NCI-H82 treated with DMSO at 0.1 percent for 48 hours (cell line): Measurements from ENCODE around the gene NCOA6.
"Not testable (repeated sequence)": the region's sequence is repeated elsewhere in the genome, so short reads cannot be mapped to it uniquely, and the experiment has no call there.

Experiments used
- DNase-seq: peaks from one replicate; lab custom pipeline; 2025; ENCODE audit not compliant: unreplicated experiment; lab: John Stamatoyannopoulos, UW

Gene NCOA6

DNA sequence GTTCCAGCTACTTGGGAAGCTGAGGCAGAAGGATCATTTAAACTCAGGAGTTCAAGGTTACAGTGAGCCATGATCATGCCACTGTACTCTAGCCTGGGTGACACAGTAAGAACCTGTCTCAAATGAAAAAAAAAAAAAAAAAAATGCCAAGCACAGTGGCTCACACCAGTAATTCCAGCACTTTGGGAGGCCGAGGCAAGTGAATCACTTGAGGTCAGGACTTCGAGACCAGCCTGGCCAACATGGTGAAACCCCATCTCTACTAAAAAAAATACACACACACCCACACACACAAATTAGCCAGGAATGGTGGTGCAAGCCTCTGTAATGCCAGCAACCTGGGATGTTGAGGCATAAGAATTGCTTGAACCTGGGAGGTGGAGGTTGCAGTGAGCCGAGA lies 102.9 kb downstream of the NCOA6 start:
- DNase-seq = not testable (repeated sequence)

DNA sequence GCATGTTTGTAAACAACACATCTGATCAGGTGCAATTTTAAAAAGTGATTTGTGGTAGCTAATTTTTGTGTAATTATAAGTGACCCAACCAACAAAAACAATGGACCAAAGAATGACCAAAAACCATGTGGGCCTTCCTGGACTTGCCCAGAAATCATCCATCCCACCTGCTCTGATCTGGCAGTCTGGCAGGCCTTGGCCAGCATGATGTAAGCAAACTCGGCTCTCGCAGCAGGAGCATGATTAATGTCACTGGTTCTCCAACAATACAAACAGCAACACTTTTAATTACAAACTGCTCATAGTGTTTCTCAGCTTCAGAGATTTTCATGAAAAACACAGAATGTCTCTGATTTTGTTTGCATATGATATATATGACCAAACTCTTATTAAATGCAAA lies 105.2 kb downstream of the NCOA6 start:
- no peak for DNase-seq

DNA sequence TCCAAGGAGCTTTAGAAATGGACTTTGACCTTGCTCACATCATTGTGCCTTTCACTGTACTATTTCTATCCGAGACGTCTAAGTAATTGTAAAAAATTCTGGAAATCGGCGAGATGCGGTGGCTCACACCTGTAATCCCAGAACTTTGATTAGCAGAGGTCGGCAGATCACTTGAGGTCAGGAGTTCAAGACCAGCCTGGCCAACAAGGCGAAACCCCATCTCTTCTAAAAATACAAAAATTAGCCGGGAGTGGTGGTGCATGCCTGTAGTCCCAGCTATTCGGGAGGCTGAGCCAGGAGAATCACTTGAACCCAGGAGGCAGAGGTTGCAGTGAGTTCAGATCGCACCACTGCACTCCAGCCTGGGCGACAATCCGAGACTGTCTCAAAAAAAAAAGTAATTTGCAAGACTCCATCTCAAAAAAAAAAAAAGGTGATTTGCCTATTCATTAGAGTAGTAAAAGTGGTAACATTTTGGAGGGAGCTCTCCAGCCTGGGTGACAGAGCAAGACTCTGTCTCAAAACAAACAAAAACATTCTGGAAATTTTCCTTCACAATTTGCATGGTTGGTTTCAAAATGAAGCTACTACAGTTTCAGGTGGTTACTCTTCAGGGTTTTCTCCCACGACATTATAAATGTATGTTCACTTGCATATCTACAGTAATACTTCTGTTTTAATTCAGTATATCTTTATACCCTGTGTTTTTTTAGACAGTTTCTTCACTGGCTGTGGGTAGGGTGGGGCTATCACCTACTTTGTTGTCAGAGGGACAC lies 106.0 kb downstream of the NCOA6 start:
- not testable (repeated sequence) for DNase-seq

DNA sequence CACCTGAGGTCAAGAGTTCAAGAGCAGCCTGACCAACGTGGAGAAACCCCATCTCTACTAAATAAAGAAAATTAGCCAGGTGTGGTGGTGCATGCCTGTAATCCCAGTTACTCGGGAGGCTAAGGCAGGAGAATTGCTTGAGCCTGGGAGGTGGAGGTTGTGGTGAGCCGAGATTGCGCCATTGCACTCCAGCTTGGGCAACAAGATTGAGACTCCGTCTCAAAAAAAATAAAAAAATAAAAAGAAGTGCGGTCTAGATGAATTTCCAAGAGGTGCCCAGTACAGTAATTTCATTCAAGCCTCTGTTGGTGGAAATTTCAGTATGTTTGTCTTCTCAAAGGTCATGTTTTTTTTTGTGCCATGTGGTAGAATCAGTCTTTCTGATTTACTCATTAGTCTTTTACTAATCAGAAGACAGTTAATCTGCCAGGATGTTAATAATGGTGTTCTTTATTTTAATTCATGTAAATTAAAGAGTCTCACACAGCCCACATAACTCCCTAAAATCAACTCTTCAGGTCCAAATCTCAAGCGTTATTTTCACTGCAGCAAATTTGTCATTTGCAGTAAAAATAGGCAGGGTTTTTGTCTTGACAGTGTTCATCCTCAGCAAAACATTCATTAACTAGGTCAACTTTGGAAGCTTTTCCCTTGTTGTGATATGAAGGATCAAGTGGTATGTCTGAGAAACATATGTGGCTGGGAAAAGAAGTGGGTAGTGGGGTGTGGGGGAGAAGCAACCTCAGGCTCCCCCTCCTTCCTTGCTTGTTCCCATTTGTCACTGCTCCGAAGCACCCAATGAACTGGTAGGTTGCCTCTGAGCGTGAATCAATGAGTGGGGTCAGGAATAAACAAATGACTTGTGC lies 108.0 kb downstream of the NCOA6 start:
- DNase-seq = no peak

DNA sequence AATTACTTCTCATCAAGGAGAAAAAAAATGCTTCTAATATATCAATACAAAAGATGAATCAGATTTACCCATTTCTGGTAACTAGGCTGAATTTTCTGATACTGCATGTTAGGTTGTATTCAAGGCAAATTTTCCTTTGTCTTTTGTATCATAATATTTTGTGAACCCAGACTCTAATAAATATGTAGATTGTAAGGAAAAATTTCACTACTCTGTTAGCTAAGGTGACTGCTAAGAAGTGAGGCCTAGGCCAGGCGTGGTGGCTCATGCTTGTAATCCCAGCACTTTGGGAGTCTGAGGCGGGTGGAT lies 108.6 kb downstream of the NCOA6 start:
- DNase-seq = no peak

DNA sequence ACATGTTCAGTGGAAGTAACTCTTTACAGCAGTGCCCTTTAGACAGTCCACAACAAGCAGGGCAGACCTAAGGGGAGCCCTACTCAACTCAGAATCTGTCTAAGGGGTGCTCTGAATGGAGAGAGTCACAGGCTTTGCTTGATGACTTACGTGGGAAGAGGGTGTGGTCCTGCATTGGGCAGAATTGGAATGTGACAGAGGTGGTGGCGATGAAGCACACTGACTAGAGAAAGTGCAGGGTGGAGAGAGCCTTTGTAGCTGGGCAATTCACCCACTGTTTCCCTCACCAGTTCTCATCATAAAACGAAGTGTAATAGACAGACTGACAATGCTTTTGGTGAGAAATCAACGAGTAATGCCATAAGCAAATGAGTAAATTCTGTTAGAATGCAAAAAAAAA lies 110.1 kb downstream of the NCOA6 start:
- no peak for DNase-seq

DNA sequence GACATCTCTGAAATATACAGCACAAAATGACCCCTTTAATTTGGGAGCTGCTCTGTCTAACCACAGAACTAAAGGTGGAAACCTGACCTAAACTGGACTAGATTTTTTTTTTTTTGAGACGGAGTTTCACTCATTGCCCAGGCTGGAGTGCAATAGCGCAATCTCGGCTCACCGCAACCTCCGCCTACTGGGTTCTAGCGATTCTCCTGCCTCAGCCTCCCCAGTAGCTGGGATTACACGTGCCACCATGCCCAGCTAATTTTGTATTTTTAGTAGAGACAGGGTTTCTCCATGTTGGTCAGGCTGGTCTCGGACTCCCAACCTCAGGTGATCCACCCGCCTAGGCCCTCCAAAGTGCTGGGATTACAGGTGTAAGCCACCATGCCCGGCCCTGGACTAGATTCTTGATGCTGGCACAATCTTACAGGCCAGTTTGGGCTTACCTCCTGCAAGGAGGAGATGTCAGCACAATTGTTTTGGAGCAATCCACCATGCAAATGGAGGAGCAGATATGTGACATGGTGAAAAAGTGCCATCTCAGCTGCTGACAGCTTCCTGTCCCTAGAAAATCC lies 111.4 kb downstream of the NCOA6 start:
- DNase-seq = not testable (repeated sequence)

DNA sequence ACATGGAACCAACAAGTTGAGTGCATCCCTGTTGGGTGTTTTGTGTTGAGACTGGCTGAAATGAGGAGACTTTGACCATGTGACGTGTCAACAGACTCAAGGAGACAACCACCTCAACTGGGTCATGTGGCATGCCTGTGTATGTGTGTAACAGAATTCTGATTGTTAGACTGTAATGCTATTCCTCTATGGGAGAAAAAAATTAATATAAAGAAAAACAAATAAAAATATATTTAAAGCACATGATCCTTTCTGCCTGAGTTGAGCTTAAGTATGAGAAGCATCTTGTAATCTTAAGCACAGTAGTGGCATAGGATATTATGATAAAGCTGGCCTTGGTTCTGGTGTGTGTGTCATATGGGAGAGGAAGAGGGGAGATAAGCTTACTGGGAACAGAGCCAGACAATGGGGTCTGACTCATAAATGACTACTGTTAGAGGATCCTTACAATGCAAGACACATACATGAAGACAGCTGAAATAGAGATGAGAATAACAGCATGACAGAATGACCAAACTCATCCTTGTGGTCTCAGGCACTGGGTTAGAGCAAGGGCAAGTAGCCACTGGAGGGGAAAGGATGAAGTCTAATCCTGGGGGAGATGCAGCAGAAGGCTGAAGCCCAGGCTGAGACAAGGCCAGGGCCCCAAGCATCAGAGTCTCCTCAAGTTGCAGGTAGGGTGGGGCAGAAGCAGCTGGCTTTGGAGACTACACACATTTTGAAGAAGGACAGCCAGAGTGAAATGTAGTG lies 112.1 kb downstream of the NCOA6 start:
- DNase-seq = peak; percentile 73

DNA sequence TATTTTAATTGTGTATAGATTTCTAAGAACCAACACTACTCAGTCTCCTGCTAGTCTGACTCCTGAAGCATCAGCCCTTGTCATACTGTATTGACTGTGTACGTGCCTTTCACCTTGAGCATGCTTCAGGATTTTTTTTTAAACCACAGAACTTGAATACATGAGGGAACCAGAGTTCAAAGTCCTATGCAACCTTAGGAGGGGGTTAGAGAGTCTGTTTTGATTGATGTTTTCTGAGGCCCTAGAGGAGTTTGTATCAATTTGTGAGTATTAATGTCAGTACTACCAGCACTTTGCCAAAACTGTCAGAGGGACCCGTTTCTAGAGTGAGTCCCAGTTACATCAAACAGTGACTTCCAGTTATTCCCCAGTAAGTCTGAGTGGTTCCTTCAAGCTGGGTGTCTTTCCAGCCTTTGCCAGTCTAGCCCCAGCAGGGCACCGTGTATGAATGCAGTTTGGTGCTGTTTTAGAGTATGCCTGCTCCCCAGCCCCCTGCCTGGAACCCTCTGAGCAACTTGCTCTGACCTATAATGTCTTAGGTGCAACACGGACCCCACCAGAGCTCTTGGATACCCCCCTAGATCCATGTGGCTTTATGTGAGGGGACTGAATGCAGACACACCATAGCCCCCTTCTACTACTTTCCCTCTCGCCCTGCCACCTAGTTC lies 112.8 kb downstream of the NCOA6 start:
- DNase-seq = no peak

DNA sequence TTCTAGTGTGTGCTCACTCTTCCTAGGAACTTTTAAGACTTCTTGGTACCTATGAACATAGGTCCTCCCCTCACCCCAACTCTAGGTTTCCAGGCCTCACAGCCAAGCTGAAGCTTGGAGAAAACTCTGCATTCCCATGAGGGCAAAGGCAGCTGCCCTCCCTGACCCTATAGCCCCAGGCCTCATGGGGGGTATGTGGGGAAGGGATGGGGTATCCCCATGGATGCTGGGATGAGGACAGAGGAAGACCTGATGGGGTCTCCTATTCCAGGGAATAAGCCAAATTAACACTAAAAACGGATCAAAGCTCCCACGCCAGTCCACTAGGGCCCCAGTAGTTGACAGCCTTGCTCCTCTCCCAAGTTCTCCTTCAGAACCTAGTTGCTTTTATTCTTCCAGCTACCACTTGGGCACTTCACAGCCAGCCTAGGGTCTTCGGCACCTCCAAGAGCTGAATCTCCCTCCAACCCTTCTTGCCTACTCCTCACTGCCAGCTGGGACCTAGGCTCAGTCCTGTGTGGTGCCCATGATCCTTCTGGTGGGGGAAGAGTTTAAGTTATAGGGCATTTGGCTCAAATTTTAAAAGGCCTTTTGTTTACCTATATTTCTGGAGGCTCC lies 113.5 kb downstream of the NCOA6 start:
- DNase-seq = no peak

DNA sequence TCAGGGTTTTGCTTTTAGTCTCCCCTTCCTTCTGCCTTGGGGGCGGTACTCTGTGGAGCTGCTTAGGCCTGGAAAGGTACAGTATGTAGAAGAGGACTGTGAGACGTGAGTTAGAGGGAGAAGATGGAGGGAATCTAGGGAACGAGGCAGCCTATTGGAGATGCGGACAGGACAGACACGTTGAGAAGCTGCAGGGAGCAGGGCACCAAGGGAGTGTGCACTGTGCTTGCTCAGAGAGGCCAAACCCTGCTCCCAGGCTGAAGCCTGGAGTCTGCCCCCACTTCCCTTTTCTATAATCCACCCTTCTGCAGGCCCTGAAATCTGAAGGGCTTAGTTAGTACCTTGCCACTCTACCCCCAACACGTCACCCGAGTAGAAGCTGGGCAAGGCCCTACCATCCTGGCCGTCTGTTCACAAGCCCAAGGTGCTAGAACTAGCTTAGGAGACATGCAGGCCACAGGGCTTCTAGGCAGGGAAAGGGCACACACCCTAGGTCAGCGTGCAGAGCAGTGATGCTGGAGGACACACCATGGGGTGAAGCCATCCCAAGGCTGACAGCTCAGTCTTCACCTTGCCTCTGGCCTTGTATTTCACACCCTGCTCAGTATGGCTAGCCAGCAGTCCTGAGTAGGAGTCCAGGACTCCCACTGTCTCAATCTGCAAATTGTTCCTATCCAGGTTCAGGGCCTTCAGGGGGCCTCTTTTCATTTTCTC lies 114.4 kb downstream of the NCOA6 start:
- no peak for DNase-seq

DNA sequence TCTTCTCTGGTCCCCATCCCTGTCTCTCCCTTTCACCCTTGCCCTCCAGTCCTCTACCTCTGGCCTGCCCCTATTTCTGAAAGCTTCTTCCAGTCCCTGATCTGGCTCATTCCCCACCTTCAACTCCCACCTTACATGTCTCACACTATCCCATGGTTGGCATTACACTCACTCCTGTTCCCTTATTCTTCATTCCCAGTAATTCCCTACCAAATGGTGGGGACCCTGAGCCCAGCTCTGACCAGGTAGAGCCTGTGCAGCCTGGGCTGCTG lies 114.9 kb downstream of the NCOA6 start:
- no peak for DNase-seq

DNA sequence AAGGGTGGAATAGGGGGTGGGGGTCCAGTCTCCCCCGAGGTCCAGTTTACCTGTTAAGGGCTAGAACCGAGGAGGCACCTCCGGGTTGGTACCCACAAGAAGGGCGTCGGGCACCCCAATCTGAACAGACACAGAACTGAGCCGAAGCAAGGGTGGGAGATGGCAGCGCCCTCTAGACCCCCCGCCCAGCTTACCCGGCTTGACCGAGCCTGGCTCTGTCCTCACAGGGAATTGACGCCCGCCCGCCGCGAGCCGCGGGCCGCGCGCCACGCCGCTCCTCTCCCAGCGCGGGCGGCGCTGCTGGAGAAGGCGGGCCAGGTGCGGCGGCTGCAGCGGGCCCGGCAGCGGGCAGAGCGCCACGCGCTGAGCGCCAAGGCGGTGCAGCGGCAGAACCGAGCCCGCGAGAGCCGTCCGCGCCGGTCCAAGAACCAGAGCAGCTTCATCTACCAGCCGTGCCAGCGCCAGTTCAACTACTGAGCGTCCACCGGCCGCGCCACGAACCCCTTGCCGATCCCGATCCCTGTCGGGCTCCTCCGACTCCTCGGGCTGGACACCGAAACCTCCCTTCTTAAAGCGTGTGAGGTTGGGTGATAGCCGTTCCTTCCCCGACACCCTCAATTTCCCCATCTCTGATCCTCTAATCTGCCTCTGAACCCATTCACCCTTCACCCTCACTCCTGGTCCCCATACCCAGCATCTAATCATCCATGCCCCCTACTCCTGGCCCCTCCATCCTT lies 115.5 kb downstream of the NCOA6 start:
- no peak for DNase-seq

DNA sequence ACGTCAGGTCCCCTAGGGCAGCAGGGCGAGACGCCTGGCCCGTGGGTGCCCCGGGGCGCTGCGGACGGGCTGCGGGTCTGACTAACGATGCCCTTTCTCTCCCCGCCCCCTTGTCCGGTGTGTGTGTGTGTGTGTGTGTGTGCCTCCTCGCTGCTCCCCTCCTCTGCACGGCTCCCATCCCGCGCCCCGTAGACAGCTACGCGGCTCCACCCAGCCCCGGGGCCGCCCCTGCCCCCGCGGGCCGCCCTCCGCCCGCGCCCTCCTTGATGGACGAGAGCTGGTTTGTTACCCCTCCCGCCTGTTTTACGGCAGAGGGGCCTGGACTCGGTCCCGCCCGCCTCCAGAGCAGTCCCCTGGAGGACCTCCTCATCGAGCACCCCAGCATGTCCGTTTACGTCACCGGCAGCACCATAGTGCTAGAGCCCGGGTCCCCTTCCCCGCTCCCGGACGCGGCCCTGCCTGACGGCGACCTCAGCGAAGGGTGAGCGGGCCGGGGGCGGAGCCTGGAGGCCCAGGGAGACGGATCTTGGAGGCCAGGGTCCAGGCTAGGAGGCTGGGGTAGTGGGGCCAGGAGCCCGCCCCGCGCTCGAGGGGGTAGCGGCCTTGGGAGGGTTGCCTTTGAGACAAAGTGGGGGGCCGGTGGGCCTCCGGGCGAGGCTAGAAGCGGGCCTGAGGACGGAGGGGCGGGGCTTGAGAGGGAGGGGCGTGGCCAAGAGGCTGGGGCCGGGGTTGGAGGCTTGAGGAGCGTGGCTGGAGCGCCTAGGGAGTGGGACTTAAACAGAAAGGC lies 116.2 kb downstream of the NCOA6 start:
- DNase-seq = no peak

DNA sequence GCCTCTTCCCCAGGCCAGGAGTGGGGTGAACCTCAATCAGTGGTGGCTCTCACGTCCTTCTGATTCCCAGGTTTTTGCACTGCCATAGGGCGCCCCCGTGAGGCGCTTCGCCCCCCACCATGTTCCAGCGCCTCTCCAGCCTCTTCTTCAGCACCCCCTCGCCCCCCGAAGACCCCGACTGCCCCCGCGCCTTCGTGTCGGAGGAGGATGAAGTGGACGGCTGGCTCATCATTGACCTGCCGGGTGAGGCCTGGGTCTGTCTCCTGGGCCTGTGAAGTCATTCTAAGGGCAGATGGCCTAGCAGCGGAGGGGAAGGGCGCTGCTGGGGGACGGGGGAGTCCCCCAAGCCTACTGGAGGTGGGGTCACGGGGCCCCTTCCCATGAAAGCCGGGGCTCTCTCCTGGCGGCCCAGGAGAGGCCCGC lies 116.8 kb downstream of the NCOA6 start:
- no peak for DNase-seq

DNA sequence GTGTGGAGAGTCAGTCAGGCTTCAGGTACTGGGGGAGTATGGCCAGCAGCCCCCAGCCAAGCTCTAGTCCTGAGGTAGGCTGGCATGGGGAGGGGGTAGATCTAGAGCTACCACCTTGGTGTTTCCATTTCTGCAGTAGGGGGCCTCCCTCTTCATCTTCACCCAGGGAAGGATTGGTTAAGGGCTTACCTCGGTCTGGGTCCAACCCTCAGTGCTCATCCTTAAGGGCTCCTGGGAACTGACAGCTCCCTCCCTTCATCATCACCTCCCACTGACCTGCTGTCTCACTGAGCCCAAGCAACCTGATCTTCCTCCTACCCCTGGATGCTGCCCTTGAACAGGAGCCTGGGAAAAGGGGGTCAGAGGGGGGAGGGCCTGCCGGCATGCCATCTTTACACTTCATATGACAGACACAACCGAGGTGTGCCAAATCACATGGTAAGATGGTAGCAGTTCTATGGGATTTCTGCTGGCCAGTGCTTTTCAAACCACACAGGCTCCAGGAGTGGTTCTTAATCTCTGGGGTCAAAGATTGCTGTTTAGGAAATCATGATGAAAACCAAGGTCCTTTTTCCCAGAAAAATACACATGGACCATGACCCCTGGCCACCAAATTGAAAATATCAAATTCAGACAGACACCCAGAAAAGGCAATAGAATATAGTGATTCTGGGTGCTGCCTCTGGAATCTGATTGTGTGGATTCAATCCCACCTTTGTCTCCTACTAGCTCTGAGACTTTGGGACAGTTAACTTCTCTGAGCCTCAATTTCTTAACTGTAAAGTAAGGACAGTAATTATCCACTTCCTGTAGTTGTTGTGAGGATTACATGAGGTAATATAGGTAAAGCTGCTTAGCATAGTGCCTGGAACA lies 118.3 kb downstream of the NCOA6 start:
- DNase-seq = no peak

DNA sequence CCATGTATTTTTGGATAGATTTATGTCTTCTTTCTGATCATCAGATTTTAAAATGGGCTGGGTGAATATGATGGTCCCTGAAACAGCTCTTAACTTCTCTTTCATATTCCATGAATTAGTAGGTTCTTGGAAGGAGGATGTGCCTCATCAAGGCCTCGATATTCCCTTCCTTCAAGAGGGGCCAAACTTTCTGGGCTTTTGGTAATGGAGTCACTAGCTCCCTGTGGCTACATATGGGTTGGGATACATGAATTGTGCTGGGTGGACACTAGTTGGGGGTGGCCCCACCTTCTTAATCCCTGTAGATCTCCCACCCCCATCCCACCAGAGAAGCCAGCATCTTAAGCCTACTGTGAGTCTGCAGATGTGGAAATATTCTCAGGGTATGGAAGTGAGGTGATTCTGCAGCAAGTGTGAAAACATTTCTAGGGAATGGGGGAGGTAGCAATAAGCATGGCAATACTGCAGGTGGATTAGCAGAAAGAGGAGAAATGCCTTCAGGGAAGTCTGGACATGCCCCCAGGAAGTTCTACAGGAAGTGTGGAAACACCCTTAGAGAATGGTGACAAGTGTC lies 119.1 kb downstream of the NCOA6 start:
- no peak for DNase-seq
